HepG2 (cell line): ENCODE measurements around the gene C11orf21. TPM values are rescaled to one million over a fixed set of nuclear protein-coding genes. Genes with fewer than 3 reads are reported as not detected.

ENCODE experiments used
- ATAC-seq: fragments of 200-7000 bp; cut with Tn5 transposase; 3 replicates; pipeline ENCODE4 v1.9.1; 2020; ENCODE audit warnings: mild to moderate bottlenecking, moderate library complexity
- BruUV-seq: library from RNA; stranded (reverse); fragments of 400-500 nt; replicated peaks from 2 replicates; lab custom pipeline; 2021; lab: Mats Ljungman, UMichigan
- CTCF ChIA-PET: fragments of 300-600 bp; formaldehyde crosslinking; extraction: SDS; loops from one replicate; lab custom pipeline; 2021; ENCODE audit warnings: low total read pairs, inconsistent platforms, low intra/inter-chr PET ratio; lab: Yijun Ruan, JAX
- POLR2A ChIA-PET: fragments of 350-600 bp; sonication (Branson Sonifier 250); formaldehyde crosslinking; loops from one replicate; lab custom pipeline; 2020; ENCODE audit warnings: antibody characterized with exemption, inconsistent platforms; lab: Yijun Ruan, JAX
- DNase-seq: peaks from one replicate; pipeline ENCODE4 v3.0.0-alpha.2; 2015; ENCODE audit warnings: low spot score
- FAIRE-seq: peaks from 3 replicates; lab custom pipeline; 2011; peaks lifted over from hg19 to GRCh38; lab: Jason Lieb, UNC
- H2AFZ ChIP-seq: one replicate; pipeline ENCODE4 v1.6.1; 2011; ENCODE audit warnings: low read length, inconsistent platforms
- H3K27ac ChIP-seq: fragments of 300-600 bp; 3 replicates; pipeline ENCODE4 v1.8.0; 2011; ENCODE audit warnings: mixed run types, mild to moderate bottlenecking, mixed read lengths, low read length, inconsistent platforms; ENCODE audit not compliant: insufficient read depth; ENCODE audit errors: extremely low read length
- H3K27me3 ChIP-seq, 2 experiments: fragments of 200-600 bp in 1 of 2; 2 replicates in 1 of 2; 3 replicates in 1 of 2; pipeline versions ENCODE4 v1.6.0 to v1.8.0; 2011; ENCODE audit warnings: low read length in 2 of 2, mild to moderate bottlenecking in 2 of 2, moderate library complexity in 2 of 2, inconsistent platforms in 1 of 2; ENCODE audit not compliant: insufficient read depth in 2 of 2, control insufficient read depth in 1 of 2
- H3K36me3 ChIP-seq, 2 experiments: fragments of 200-600 bp in 1 of 2; replicated peaks in 1 of 2; 2 replicates in 1 of 2; 3 replicates in 1 of 2; pipeline versions ENCODE4 v1.5.1 to v1.8.0; 2011; ENCODE audit warnings: low read length in 2 of 2, inconsistent platforms in 1 of 2; ENCODE audit not compliant: insufficient read depth in 2 of 2, control insufficient read depth in 1 of 2
- H3K4me1 ChIP-seq: 2 replicates; pipeline ENCODE4 v1.5.1; 2012; ENCODE audit warnings: low read length, inconsistent platforms; ENCODE audit not compliant: insufficient read depth
- H3K4me2 ChIP-seq: 2 replicates; pipeline ENCODE4 v1.6.0; 2011; ENCODE audit warnings: low read depth, low read length, inconsistent platforms
- H3K4me3 ChIP-seq, 3 experiments: fragments of 200-600 bp in 1 of 3; sonication (generic), shearing (Covaris generic) in 1 of 3; replicated peaks in 1 of 3; 2 replicates each; pipeline ENCODE4 v1.5.1; 2011 to 2016; ENCODE audit warnings: low read length in 3 of 3, inconsistent platforms in 2 of 3, low read depth in 2 of 3, mild to moderate bottlenecking in 2 of 3, control low read depth in 1 of 3, mixed read lengths in 1 of 3; ENCODE audit not compliant: insufficient read depth in 1 of 3
- H3K79me2 ChIP-seq: one replicate; pipeline ENCODE4 v1.6.1; 2011; ENCODE audit warnings: low read length, inconsistent platforms; ENCODE audit not compliant: insufficient read depth
- H3K9ac ChIP-seq: 2 replicates; pipeline ENCODE4 v1.6.0; 2011; ENCODE audit warnings: mild to moderate bottlenecking, low read depth, low read length, inconsistent platforms; ENCODE audit not compliant: insufficient read depth
- H3K9me3 ChIP-seq: 2 replicates; pipeline ENCODE4 v1.5.1; 2012; ENCODE audit warnings: mild to moderate bottlenecking, low read length
- H4K20me1 ChIP-seq: 2 replicates; pipeline ENCODE4 v1.6.0; 2011; ENCODE audit warnings: inconsistent platforms, mild to moderate bottlenecking, low read length, moderate library complexity; ENCODE audit not compliant: insufficient read depth
- HDAC1 ChIP-seq: sonication (generic); formaldehyde crosslinking; IDR thresholded peaks from 2 replicates; pipeline ENCODE4 v1.5.1; 2020; ENCODE audit warnings: mild to moderate bottlenecking, missing genetic modification reagents
- HNF4G ChIP-seq, 2 experiments: sonication (generic) in 1 of 2; formaldehyde crosslinking in 1 of 2; IDR thresholded peaks; 2 replicates each; pipeline versions ENCODE4 v1.4.0 to v1.6.1; 2011 to 2020; ENCODE audit warnings: borderline replicate concordance in 2 of 2, low read depth in 2 of 2, mild to moderate bottlenecking in 2 of 2, low read length in 1 of 2, missing genetic modification reagents in 1 of 2, moderate library complexity in 1 of 2
- IKZF4 ChIP-seq: sonication (generic); formaldehyde crosslinking; IDR thresholded peaks from 2 replicates; pipeline ENCODE4 v1.5.1; 2020; ENCODE audit warnings: borderline replicate concordance, mild to moderate bottlenecking, low read depth, missing genetic modification reagents; ENCODE audit errors: not compliant biosample characterization
- IRX3 ChIP-seq: sonication (generic); formaldehyde crosslinking; IDR thresholded peaks from 2 replicates; pipeline ENCODE4 v1.8.1; 2023; ENCODE audit warnings: mild to moderate bottlenecking, low read depth, missing genetic modification reagents, borderline replicate concordance
- NPAS2 ChIP-seq: sonication (generic); formaldehyde crosslinking; IDR thresholded peaks from 2 replicates; pipeline ENCODE4 v1.8.0; 2022; ENCODE audit warnings: mild to moderate bottlenecking, missing genetic modification reagents, borderline replicate concordance
- NR2F2 ChIP-seq: IDR thresholded peaks from 2 replicates; pipeline ENCODE4 v1.6.1; 2012; ENCODE audit warnings: low read depth, inconsistent platforms, borderline replicate concordance
- PHF21A ChIP-seq: sonication (generic); formaldehyde crosslinking; IDR thresholded peaks from 2 replicates; pipeline ENCODE4 v1.5.0; 2020; ENCODE audit warnings: mild to moderate bottlenecking, missing genetic modification reagents
- SALL1 ChIP-seq: sonication (generic); formaldehyde crosslinking; IDR thresholded peaks from 2 replicates; pipeline ENCODE4 v1.8.0; 2022; ENCODE audit warnings: mild to moderate bottlenecking, missing genetic modification reagents
- SKI ChIP-seq: fragments of 450-650 bp; IDR thresholded peaks from one replicate; pipeline ENCODE4 v1.6.1; 2018; ENCODE audit warnings: mild to moderate bottlenecking; ENCODE audit not compliant: partially characterized antibody
- SRF ChIP-seq: IDR thresholded peaks from 2 replicates; pipeline ENCODE4 v1.6.1; 2011; ENCODE audit warnings: mild to moderate bottlenecking, low read depth, low read length, moderate library complexity
- ZC3H13 ChIP-seq: sonication (generic); formaldehyde crosslinking; IDR thresholded peaks from 2 replicates; pipeline ENCODE4 v1.8.1; 2023; ENCODE audit warnings: mild to moderate bottlenecking, missing genetic modification reagents, moderate library complexity
- ZNF501 ChIP-seq: sonication (generic); formaldehyde crosslinking; IDR thresholded peaks from 2 replicates; pipeline ENCODE4 v1.5.1; 2020; ENCODE audit warnings: mild to moderate bottlenecking, moderate library complexity, missing genetic modification reagents
- ZNF674 ChIP-seq: sonication (generic); formaldehyde crosslinking; IDR thresholded peaks from 2 replicates; pipeline ENCODE4 v1.5.0; 2020; ENCODE audit warnings: low read depth, mild to moderate bottlenecking, missing genetic modification reagents
- ZSCAN22 ChIP-seq: sonication (generic); formaldehyde crosslinking; IDR thresholded peaks from 2 replicates; pipeline ENCODE4 v1.4.0; 2020; ENCODE audit warnings: mild to moderate bottlenecking, missing genetic modification reagents
- WGBS: methylation state at CpG from one replicate; pipeline ENCODE4 v1.1.6; 2017; ENCODE audit warnings: low lambda C conversion rate; 5-methylcytosine and 5-hydroxymethylcytosine counted together
- in situ Hi-C: cut with HindIII; loops from 2 replicates; pipeline ENCODE4 v1.10.0; 2017; ENCODE audit warnings: low pct_unique_long_range_greater_than_20kb; ENCODE audit not compliant: extremely low pct_ligation_motif_present
- intact Hi-C: fragments of 100-400 bp; cut with micrococcal nuclease; formaldehyde crosslinking; loops from one replicate; pipeline ENCODE4 v1.10.0; 2022; ENCODE audit not compliant: unreplicated experiment
- polyA plus RNA-seq, 8 experiments: library from polyadenylated mRNA; depleted of rRNA in 3 of 8; stranded (reverse) in 7 of 8; unstranded in 1 of 8; fragments of >200 nt; fragmentation: Illumina TruSeq in 4 of 8; extraction: Trizol in 4 of 8; gene quantifications; 2 replicates each; pipeline versions ENCODE4 v1.2.1 to v1.2.3, GENCODE V29; 2011 to 2016; ENCODE audit warnings: low read depth in 4 of 8, missing spikeins in 1 of 8, mixed read lengths in 1 of 8; ENCODE audit not compliant: insufficient read depth in 1 of 8
- total RNA-seq, 5 experiments: library from RNA; depleted of rRNA; stranded (reverse); fragments of >200 nt; fragmentation: Illumina TruSeq; extraction: Trizol; gene quantifications; 2 replicates each; pipeline ENCODE4 v1.2.3, GENCODE V29; 2016; ENCODE audit warnings: low read depth in 1 of 5
- TF ChIP-seq, protein P1 (sequence below), 2 experiments: sonication (generic) in 1 of 2; formaldehyde crosslinking in 1 of 2; IDR thresholded peaks; 2 replicates each; pipeline versions ENCODE4 v1.4.0 to v1.6.1; 2018 to 2020; ENCODE audit warnings: missing genetic modification reagents in 2 of 2, borderline replicate concordance in 1 of 2, low read depth in 1 of 2, mild to moderate bottlenecking in 1 of 2, missing biosample characterization in 1 of 2

C11orf21 gene
- total and polyA plus RNA-seq, 2 of the 13 experiments (the other 11 are each of a cell fraction or from before 2014, with no cell fraction given) = 0.08 TPM; not detected in 1

GRCh38 chr11:2325123-2325522 lies 23.4 kb upstream of the C11orf21 start (continued):
- TF ChIP-seq, protein P1, sequence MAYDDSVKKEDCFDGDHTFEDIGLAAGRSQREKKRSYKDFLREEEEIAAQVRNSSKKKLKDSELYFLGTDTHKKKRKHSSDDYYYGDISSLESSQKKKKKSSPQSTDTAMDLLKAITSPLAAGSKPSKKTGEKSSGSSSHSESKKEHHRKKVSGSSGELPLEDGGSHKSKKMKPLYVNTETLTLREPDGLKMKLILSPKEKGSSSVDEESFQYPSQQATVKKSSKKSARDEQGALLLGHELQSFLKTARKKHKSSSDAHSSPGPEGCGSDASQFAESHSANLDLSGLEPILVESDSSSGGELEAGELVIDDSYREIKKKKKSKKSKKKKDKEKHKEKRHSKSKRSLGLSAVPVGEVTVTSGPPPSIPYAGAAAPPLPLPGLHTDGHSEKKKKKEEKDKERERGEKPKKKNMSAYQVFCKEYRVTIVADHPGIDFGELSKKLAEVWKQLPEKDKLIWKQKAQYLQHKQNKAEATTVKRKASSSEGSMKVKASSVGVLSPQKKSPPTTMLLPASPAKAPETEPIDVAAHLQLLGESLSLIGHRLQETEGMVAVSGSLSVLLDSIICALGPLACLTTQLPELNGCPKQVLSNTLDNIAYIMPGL (CRISPR knock-in tag; IDR thresholded peaks at IDR 0.05; ENCODE audit: borderline replicate concordance in 1 of 2, low read depth in 1 of 2) = no peak
- TF ChIP-seq NPAS2 (CRISPR knock-in tag) (no peak), ZSCAN22 (no peak)
- TF ChIP-seq, all 625 proteins: peak for 0

- ATAC-seq (no peak), FAIRE-seq (no peak), DNase-seq (no peak)
- Histone ChIP-seq H3K79me2 (no peaks in the 10 kb centered on the region), H4K20me1 (no peaks in the 10 kb centered on the region), H3K4me3 (no peak overlapping the region), H2AFZ (no peak overlapping the region), H3K9ac (no peak overlapping the region), H3K36me3 (no peaks in the 10 kb centered on the region), H3K9me3 (no peaks in the 10 kb centered on the region), H3K27ac (no peak overlapping the region), H3K4me1 (no peaks in the 10 kb centered on the region), H3K4me2 (no peak overlapping the region), H3K27me3 (peaks cover 5 to 32% of the 10 kb centered on the region in 2 experiments; a peak in 4 of 5 replicates)
- WGBS = 14% methylated on average over 5 of the region's 6 CpGs
- intact Hi-C loops = no loop called here
- in situ Hi-C loops = no loop called here
- ChIA-PET CTCF (no interaction called here), POLR2A (no interaction called here)
- BruUV-seq = no TSS peak
- no peak for TF ChIP-seq IRX3
- no peak for TF ChIP-seq ZC3H13
- TF ChIP-seq PHF21A (CRISPR knock-in tag) = no peak
- no peak for TF ChIP-seq SKI
- no peak for TF ChIP-seq NR2F2
- no peak for TF ChIP-seq SALL1 (CRISPR knock-in tag)
- TF ChIP-seq HNF4G (IDR thresholded peaks at IDR 0.05; ENCODE audit: borderline replicate concordance, low read depth, low read length) = no peak
- TF ChIP-seq HNF4G (CRISPR knock-in tag; IDR thresholded peaks at IDR 0.05; ENCODE audit: borderline replicate concordance, low read depth) = no peak
- no peak for TF ChIP-seq ZNF674 (CRISPR knock-in tag)
- TF ChIP-seq SRF = no peak
- no peak for TF ChIP-seq ZNF501 (CRISPR knock-in tag)
- TF ChIP-seq IKZF4 (CRISPR knock-in tag) = no peak
- no peak for TF ChIP-seq HDAC1
Measured at GRCh38 chr11:2321311-2321683, 19.6 kb upstream of the C11orf21 start.
